LHCN-M2 (cell line): ENCODE results near the gene HTR3D. TPM values are rescaled to one million over a fixed set of nuclear protein-coding genes. Genes with fewer than 3 reads are reported as not detected.
A peak's percentile ranks its signal among the peaks of the same experiment; 100 is the strongest.
"Not testable (repeated sequence)": the region's sequence is repeated elsewhere in the genome, so short reads cannot be mapped to it uniquely, and the experiment has no call there.

Experiments
- DNase-seq: peaks from one replicate; pipeline ENCODE4 v3.0.0-alpha.2; 2012; ENCODE audit warnings: low read depth
- polyA plus RNA-seq: library from polyadenylated mRNA; unstranded; fragments of >200 nt; gene quantifications from one replicate; pipeline ENCODE4 v1.2.1, GENCODE V29; 2012; ENCODE audit warnings: missing spikeins
- total RNA-seq: library from RNA; depleted of rRNA; stranded (reverse); fragments of >200 nt; gene quantifications from 2 replicates; pipeline ENCODE4 v1.2.3, GENCODE V29; 2014; rRNA removed

HTR3D gene, protein sequence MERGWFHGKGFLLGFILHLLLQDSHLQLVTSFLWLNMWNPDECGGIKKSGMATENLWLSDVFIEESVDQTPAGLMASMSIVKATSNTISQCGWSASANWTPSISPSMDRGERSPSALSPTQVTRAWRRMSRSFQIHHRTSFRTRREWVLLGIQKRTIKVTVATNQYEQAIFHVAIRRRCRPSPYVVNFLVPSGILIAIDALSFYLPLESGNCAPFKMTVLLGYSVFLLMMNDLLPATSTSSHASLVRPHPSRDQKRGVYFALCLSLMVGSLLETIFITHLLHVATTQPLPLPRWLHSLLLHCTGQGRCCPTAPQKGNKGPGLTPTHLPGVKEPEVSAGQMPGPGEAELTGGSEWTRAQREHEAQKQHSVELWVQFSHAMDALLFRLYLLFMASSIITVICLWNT
- total RNA-seq: not detected in 2 replicates
- polyA plus RNA-seq: not detected

DNA sequence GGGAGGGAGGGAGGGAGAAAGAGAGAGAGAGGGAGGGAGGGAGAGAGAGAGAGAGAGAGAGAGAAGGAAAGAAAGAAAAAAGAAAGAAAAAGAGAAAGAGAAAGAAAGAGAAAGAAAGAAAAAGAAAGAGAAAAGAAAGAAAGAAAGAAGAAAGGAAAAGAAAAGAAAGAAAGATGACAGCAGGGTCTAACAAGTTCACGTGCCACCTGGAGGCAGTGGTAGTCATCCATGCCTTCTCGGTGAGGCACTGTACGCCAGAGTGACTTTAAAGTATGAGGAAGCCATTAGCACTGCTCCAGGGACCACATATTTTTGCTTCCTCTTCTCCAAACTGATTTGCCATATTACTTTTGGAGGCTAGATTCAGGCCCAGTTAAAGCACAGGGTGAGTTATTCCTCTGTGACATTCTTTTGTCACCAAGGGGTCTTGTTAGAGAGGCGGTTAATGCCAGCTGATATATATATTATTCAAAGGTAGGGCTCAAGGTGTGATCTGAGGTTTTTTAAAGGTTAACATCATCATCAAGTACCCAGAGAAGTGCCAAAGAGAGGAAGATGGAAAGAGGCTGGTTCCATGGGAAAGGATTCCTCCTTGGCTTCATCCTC lies at the start of gene HTR3D:
Gene HTR3D (plus strand): TSS at position 556 of the 606 bp plus-strand sequence. CDS start 0 bp downstream, at position 556.
- DNase-seq: no peak

DNA sequence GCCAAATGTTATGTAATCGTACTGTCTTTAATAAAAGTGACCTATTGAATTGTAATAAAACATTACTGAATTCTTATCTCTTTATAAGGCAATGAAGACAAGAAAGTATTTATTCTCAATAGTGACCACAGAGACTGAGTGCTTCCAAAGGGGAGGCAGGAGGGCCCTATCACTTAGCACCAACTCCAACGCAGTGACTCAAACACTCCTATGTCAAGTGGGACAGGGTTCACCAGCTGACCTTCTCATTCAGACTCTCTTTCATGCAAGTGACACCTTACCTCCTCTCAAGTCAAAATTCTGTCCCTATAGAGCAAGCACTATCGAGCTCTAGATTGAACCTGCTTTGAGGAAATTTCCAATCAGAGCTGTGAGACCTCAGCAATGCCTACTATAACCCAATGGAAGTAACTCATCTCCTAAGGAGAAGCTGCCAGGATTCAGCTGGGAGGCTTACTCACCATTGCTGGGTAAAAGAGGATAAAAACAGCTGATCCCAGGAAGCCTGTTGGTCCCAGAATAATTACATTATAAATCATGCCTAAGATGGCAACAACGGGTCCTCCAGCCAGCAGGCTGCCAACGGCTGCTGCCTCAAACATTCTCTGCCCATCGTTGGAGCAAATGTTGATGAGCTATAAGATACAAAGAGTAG lies 49.4 kb upstream of the HTR3D start:
- peak; percentile 77 for DNase-seq

GRCh38 chr3:183984127-183984740 lies 47.3 kb upstream of the HTR3D start:
- DNase-seq: no peak

- no peak for DNase-seq
Observed at GRCh38 chr3:183984749-183985729, 46.5 kb upstream of the HTR3D start.

DNA sequence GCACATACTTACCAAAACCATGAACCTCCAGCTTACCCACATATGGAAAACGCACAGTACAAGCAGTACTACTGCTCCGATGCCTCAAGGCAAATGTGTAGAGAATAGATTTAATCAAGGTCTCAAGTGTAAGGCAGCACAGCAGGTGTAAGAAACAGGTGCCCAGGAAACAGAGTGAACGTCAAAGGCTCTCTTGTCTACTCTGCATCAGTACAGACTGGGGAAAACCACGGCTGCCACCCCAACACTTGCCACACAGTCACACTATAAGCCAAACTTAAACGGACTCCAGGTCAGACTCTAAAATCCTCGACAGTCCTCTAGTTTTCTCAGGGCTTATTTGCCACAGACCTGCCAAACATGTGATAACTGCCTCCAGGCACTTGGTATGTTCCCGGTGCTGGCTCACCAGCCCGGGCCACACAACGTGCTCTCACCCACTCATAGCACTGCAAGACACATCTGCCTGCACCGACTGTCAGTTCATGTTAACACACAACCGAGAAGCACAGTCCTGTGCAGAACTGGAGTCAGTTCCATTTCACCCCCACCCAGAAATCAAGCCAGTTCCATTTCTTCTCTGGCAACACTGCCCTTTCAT lies 44.4 kb upstream of the HTR3D start:
- DNase-seq: peak; percentile 35

DNA sequence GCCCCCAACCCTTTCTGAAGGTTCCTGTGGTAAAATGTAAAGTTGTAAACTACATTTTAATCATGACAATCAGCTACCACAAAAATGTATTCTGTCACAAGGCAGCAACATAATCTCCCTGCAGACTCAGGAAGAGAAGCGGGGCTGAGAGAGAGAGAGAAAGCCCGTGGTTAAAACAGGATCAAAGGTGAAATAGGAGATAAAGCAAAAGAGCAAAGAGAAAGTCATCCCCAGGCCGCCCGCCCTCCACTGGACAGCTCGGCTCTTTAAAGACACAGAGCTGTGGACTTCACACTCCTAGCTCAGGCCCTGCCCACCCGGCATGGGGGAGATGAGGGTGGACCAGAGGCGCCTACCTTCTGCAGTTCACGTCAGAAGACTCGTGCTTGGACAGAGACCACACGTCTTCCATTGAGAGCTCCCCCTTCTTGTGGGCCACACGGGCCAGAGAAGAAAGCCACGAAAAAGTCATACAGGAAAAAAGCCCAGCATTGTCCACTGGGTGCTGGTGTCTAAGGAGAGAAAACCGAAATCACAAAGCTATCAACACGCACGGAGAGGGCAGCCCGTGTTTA lies 43.2 kb upstream of the HTR3D start:
- peak; percentile 94 for DNase-seq

GRCh38 chr3:183991403-183991802 lies 40.1 kb upstream of the HTR3D start:
- no peak for DNase-seq

DNA sequence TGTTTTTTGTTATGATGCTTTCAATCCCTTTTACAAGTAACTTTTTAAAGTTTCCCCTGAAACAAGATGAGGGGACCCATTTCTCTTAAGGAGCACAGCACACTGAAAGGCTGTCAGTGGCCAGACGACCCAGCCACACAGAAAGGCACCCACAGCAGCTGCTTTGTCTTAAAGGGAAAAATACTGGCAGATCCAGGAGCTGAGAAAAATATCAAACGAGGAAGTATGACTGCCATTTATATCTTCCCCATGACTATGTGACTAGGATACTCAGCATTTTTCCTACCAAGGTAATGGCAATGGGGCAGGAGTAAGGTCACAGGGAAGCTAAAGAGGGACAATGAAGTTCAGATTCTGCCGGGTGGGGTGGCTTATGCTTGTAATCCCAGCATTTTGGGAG lies 29.8 kb upstream of the HTR3D start:
- no peak for DNase-seq

GRCh38 chr3:184002469-184002868 lies 29.1 kb upstream of the HTR3D start:
- no peak for DNase-seq

DNA sequence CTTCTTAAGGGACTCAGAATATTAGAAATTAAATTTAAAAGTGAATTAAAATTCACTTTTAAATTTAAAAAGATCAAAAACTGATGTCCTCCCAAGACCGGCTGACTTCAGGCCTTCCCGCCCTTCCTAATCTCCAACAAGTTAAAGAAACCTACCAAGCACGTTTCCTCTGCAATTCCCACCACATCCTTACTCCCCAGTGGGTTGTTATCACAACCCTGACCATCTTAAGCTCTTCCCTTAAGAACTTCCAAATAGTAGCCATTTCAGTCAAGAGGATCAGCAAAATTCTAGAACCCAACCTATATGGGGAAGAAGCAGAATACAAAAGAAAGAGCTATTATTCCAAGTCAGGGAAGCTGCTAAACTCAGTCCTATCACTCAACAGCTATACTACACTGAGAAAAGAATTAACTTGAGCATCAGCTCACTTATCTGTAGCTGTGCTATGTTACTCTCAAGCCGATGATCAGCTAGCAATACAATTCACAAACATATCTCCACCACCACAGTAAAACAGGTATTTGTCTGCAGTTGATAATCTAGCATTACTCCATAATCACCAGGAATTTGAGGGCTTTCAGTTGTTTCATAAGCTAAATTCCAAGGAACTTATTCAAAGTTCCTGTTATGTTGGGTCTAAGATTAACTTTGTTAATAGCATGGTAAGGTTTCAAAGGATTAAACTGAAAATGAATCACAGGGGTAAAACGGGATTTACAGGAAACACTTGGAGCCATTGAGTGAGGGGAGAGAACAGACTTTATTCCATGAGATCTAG lies 28.2 kb upstream of the HTR3D start:
- peak; percentile 74 for DNase-seq

DNA sequence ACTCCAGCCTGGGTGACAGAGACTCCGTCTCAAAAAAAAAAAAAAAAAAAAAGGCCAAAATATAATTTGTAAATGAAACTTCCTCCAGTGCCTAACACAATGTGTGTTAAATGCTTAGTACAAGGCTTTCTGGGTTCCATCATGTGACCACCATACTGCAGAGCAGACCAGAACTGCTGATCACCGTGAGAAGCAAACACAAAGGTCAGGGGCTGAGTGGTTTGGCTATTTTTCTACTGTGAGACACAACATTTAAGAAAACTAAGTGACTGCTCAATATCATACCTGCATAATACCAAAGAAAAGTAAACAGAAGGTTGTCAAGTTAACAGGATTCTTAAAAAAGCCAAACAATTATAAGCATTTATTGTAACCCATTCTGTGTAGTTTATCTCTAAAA lies 27.1 kb upstream of the HTR3D start:
- no peak for DNase-seq

DNA sequence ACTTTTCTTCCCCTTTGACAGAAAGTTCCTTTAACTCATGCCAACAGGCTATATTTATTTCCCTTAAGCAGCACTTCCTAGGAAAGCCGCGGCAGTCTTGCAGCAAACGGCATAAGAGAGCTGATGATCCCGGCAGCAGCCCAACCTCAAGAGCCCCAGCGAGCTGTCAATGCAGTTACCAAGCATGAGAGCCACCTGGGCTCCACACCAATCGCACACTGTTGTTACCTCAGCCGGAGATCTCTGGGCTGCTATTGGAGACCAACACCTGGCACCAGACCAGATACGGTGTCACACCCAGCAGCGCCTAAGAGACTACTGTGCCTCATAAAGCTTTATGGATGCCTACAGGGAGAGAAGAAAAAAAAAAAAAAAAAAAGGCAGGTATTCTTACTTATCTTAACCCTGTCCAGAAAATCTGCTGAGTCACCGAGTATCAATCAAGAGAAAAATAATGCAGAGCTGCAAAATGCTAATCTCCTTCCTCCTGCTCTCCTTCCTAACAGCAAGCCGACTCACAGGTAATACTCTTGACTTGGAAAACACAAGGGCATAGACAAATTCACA lies 25.5 kb upstream of the HTR3D start:
- DNase-seq: peak; percentile 43

DNA sequence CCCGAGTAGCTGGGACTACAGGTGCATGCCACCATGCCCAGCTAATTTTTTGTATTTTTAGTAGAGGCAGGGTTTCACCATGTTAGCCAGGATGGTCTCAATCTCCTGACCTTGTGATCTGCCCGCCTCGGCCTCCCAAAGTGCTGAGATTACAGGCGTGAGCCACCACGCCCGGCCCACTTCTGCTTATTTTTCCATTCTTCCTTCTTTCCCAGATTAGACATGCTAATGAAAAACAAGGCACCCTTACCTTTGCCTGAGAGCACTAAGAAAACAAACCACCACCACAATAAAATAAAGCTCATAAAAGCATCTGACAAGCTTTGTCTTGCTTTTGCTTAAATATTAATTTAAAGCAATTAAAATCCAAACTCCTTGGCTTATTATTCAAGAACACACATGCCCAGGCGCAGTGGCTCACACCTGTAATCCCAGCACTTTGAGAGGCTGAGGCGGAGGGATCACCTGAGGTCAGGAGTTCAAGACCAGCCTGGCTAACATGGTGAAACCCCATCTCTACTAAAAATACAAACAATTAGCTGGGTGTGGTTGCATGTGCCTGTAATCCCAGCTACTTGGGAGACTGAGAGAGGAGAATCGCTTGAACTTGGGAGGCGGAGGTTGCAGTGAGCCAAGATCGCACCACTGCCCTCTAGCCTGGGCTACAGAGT lies 24.3 kb upstream of the HTR3D start:
- DNase-seq: not testable (repeated sequence)

- no peak for DNase-seq
Observed at GRCh38 chr3:184008161-184008560, 23.4 kb upstream of the HTR3D start.

- no peak for DNase-seq
Observed at GRCh38 chr3:184011230-184011876, 20.2 kb upstream of the HTR3D start.

- DNase-seq: no peak
Observed at GRCh38 chr3:184011937-184012889, 19.3 kb upstream of the HTR3D start.
